NCI-H82 treated with DMSO at 0.1 percent for 48 hours (cell line): Measurements from ENCODE around the gene COL20A1.
"Not testable (repeated sequence)": the region's sequence is repeated elsewhere in the genome, so short reads cannot be mapped to it uniquely, and the experiment has no call there.

Source experiments
- DNase-seq: peaks from one replicate; lab custom pipeline; 2025; ENCODE audit not compliant: unreplicated experiment; lab: John Stamatoyannopoulos, UW

Gene COL20A1

GRCh38 chr20:63290136-63290676 is 2.8 kb upstream of the COL20A1 start:
- no peak for DNase-seq

- no peak for DNase-seq
These were observed 2.1 kb upstream of the COL20A1 start for GRCh38 chr20:63290677-63291472.

- DNase-seq = no peak
These were observed 1.2 kb upstream of the COL20A1 start for GRCh38 chr20:63291811-63292210.

- DNase-seq = no peak
These were observed 689 bp upstream of the COL20A1 start for GRCh38 chr20:63292292-63292701.

GRCh38 chr20:63293456-63293855 is 470 bp downstream of the COL20A1 start:
- no peak for DNase-seq

GRCh38 chr20:63293871-63294535 is 1.0 kb downstream of the COL20A1 start:
- DNase-seq = no peak

GRCh38 chr20:63294536-63294900 is 1.5 kb downstream of the COL20A1 start:
- DNase-seq = no peak

GRCh38 chr20:63295018-63295417 is 2.0 kb downstream of the COL20A1 start:
- no peak for DNase-seq

- DNase-seq = no peak
These were observed 2.4 kb downstream of the COL20A1 start for GRCh38 chr20:63295422-63295821.

- DNase-seq = no peak
These were observed 2.9 kb downstream of the COL20A1 start for GRCh38 chr20:63295846-63296245.

GRCh38 chr20:63296531-63297299 is 3.7 kb downstream of the COL20A1 start:
- DNase-seq = no peak

- no peak for DNase-seq
These were observed 4.4 kb downstream of the COL20A1 start for GRCh38 chr20:63297371-63297781.

GRCh38 chr20:63297796-63298572 is 5.0 kb downstream of the COL20A1 start:
- no peak for DNase-seq

GRCh38 chr20:63298731-63299312 is 5.8 kb downstream of the COL20A1 start:
- no peak for DNase-seq

- no peak for DNase-seq
These were observed 8.7 kb downstream of the COL20A1 start for GRCh38 chr20:63301671-63302070.

- DNase-seq = no peak
These were observed 10.2 kb downstream of the COL20A1 start for GRCh38 chr20:63303095-63303666.

GRCh38 chr20:63305393-63305792 is 12.4 kb downstream of the COL20A1 start:
- DNase-seq = no peak

- DNase-seq = not testable (repeated sequence)
These were observed 13.1 kb downstream of the COL20A1 start for GRCh38 chr20:63305933-63306672.
